ENCODE measurements around the gene SORCS2.

DNA sequence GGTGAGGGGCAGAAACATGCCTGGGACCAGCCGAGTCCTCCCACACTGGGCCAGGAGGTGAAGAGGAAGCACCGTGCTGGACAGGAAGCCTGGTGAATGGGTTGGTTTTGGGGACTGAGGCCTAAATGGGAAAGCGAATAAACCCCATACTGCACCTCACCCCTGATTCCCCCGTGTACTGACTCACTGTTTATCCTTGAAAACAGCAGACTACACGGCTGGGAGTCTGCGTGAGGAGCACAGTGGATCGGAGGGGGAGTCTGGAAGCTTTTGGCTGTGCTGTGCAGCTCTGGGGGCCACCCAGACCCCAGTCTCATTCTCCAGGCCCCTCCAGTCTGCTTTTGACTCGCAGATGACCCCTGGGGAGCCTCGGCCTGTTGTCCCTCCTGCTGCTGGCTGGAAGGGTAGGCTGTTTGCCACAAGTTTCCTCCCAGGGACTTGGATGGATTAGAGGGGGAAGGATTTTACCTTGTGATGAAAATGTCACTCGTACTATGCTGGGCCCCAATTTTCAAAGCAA, 152.4 kb downstream of the SORCS2 start:
- TF ChIP-seq MAZ (IDR thresholded peaks at IDR 0.05; ENCODE audit: borderline replicate concordance, low read depth, low read length) (no peak), CEBPB (IDR thresholded peaks at IDR 0.05; ENCODE audit: low read depth, low read length) (no peak), CTCF (conservative IDR thresholded peaks at IDR 0.05; ENCODE audit: low read depth, low read length) (no peak), SMC3 (IDR thresholded peaks at IDR 0.05; ENCODE audit: low read depth, low read length) (no peak), POLR2A (IDR thresholded peaks at IDR 0.05; ENCODE audit: low read depth, low read length) (no peak), FOS (IDR thresholded peaks at IDR 0.05; ENCODE audit: low read depth, low read length) (no peak), RFX5 (IDR thresholded peaks at IDR 0.05; ENCODE audit: low read depth, low read length) (no peak), BHLHE40 (IDR thresholded peaks at IDR 0.05; ENCODE audit: low read depth, low read length) (no peak), RAD21 (IDR thresholded peaks at IDR 0.05; ENCODE audit: low read length) (no peak), CHD1 (IDR thresholded peaks at IDR 0.05; ENCODE audit: low read depth, low read length) (no peak), MXI1 (IDR thresholded peaks at IDR 0.05; ENCODE audit: borderline replicate concordance, low read depth, low read length) (no peak)
- TF ChIP-seq, protein P1, sequence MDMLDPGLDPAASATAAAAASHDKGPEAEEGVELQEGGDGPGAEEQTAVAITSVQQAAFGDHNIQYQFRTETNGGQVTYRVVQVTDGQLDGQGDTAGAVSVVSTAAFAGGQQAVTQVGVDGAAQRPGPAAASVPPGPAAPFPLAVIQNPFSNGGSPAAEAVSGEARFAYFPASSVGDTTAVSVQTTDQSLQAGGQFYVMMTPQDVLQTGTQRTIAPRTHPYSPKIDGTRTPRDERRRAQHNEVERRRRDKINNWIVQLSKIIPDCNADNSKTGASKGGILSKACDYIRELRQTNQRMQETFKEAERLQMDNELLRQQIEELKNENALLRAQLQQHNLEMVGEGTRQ (IDR thresholded peaks at IDR 0.05; ENCODE audit: low read depth, low read length), result no peak
